GM21786 (cell line): Measurements from ENCODE around the gene ARPP19.
"Not testable (repeated sequence)": the region's sequence is repeated elsewhere in the genome, so short reads cannot be mapped to it uniquely, and the experiment has no call there.

Source experiments
- ATAC-seq: cut with Tn5 transposase; IDR thresholded peaks from one replicate; pipeline ENCODE4 v1.9.1; 2021; ENCODE audit not compliant: unreplicated experiment

ARPP19 gene

GRCh38 chr15:52568601-52569585 is at the start of gene ARPP19:
Gene ARPP19 (minus strand): TSS chr15:52569030. CDS start chr15:52568892, 138 bp downstream.
- ATAC-seq: peak; percentile 73

GRCh38 chr15:52617026-52617425 is 48.2 kb upstream of the ARPP19 start:
- no peak for ATAC-seq

- ATAC-seq: no peak
These were observed 46.5 kb upstream of the ARPP19 start for GRCh38 chr15:52615302-52615701.

- ATAC-seq: no peak
These were observed 40.8 kb upstream of the ARPP19 start for GRCh38 chr15:52609593-52609992.

GRCh38 chr15:52584414-52584813 is 15.6 kb upstream of the ARPP19 start:
- no peak for ATAC-seq

GRCh38 chr15:52579852-52580251 is 11.0 kb upstream of the ARPP19 start:
- ATAC-seq: no peak

GRCh38 chr15:52576692-52577091 is 7.9 kb upstream of the ARPP19 start:
- no peak for ATAC-seq

GRCh38 chr15:52575573-52575972 is 6.7 kb upstream of the ARPP19 start:
- not testable (repeated sequence) for ATAC-seq

- ATAC-seq: no peak
These were observed 6.2 kb upstream of the ARPP19 start for GRCh38 chr15:52575072-52575471.

- not testable (repeated sequence) for ATAC-seq
These were observed 5.8 kb upstream of the ARPP19 start for GRCh38 chr15:52574623-52575022.

GRCh38 chr15:52567871-52568600 is 794 bp downstream of the ARPP19 start:
- ATAC-seq: no peak

GRCh38 chr15:52566889-52567288 is 1.9 kb downstream of the ARPP19 start:
- ATAC-seq: no peak

- peak; percentile 38 for ATAC-seq
These were observed 3.1 kb downstream of the ARPP19 start for GRCh38 chr15:52565417-52566358.

GRCh38 chr15:52563501-52564060 is 5.2 kb downstream of the ARPP19 start:
- ATAC-seq: no peak

GRCh38 chr15:52559575-52559974 is 9.3 kb downstream of the ARPP19 start:
- no peak for ATAC-seq

GRCh38 chr15:52559022-52559421 is 9.8 kb downstream of the ARPP19 start:
- no peak for ATAC-seq

GRCh38 chr15:52558196-52558595 is 10.6 kb downstream of the ARPP19 start:
- ATAC-seq: peak; percentile 87

- no peak for ATAC-seq
These were observed 11.6 kb downstream of the ARPP19 start for GRCh38 chr15:52557274-52557641.

GRCh38 chr15:52556524-52557273 is 12.1 kb downstream of the ARPP19 start:
- ATAC-seq: no peak

- no peak for ATAC-seq
These were observed 16.5 kb downstream of the ARPP19 start for GRCh38 chr15:52552303-52552702.
